ENCODE measurements around the gene ZFAND4.

The ZFAND4 gene

GRCh38 chr10:45627412-45628048 lies 45.0 kb downstream of the ZFAND4 start:
- no peaks in the 10 kb centered on the region for H3K27me3 ChIP-seq
- no peak overlapping the region for H3K4me3 ChIP-seq (ENCODE audit: low read depth, low read length)
- TF ChIP-seq CTCF (IDR thresholded peaks at IDR 0.05; ENCODE audit: low read depth, low read length) = no peak
- no peaks in the 10 kb centered on the region for H3K9me3 ChIP-seq
- no peaks in the 10 kb centered on the region for H3K36me3 ChIP-seq
- H3K4me1 ChIP-seq = no peaks in the 10 kb centered on the region
- no peak for DNase-seq

- Histone ChIP-seq H3K4me1 (no peaks in the 10 kb centered on the region), H3K4me3 (ENCODE audit: low read depth, low read length) (no peak overlapping the region), H3K9me3 (no peaks in the 10 kb centered on the region), H3K27me3 (no peaks in the 10 kb centered on the region), H3K36me3 (no peaks in the 10 kb centered on the region)
- no peak for TF ChIP-seq CTCF (IDR thresholded peaks at IDR 0.05; ENCODE audit: low read depth, low read length)
- DNase-seq = no peak
These were observed 46.7 kb downstream of the ZFAND4 start for GRCh38 chr10:45625879-45626278.

GRCh38 chr10:45624724-45625123 lies 47.8 kb downstream of the ZFAND4 start:
- no peaks in the 10 kb centered on the region for H3K36me3 ChIP-seq

GRCh38 chr10:45614869-45615268 lies 57.7 kb downstream of the ZFAND4 start:
- DNase-seq = no peak
- Histone ChIP-seq H3K9me3 (no peaks in the 10 kb centered on the region), H3K36me3 (no peaks in the 10 kb centered on the region), H3K4me3 (ENCODE audit: low read depth, low read length) (no peak overlapping the region), H3K27me3 (no peaks in the 10 kb centered on the region), H3K4me1 (no peaks in the 10 kb centered on the region)
- TF ChIP-seq CTCF (IDR thresholded peaks at IDR 0.05; ENCODE audit: low read depth, low read length) = no peak

More at GRCh38 chr10:45624724-45625123, 47.8 kb downstream of the ZFAND4 start:
- no peak overlapping the region for H3K4me3 ChIP-seq (ENCODE audit: low read depth, low read length)
- H3K27me3 ChIP-seq = no peaks in the 10 kb centered on the region
- no peaks in the 10 kb centered on the region for H3K9me3 ChIP-seq
- TF ChIP-seq CTCF (IDR thresholded peaks at IDR 0.05; ENCODE audit: low read depth, low read length) = no peak
- no peak for DNase-seq
- no peaks in the 10 kb centered on the region for H3K4me1 ChIP-seq

GRCh38 chr10:45612741-45613140 lies 59.8 kb downstream of the ZFAND4 start:
- no peaks in the 10 kb centered on the region for H3K27me3 ChIP-seq
- H3K4me1 ChIP-seq = no peaks in the 10 kb centered on the region
- no peak for TF ChIP-seq CTCF (IDR thresholded peaks at IDR 0.05; ENCODE audit: low read depth, low read length)
- no peaks in the 10 kb centered on the region for H3K36me3 ChIP-seq
- DNase-seq = no peak
- no peaks in the 10 kb centered on the region for H3K9me3 ChIP-seq
- H3K4me3 ChIP-seq (ENCODE audit: low read depth, low read length) = no peak overlapping the region

GRCh38 chr10:45608052-45608451 lies 64.5 kb downstream of the ZFAND4 start:
- no peaks in the 10 kb centered on the region for H3K36me3 ChIP-seq
- TF ChIP-seq CTCF (IDR thresholded peaks at IDR 0.05; ENCODE audit: low read depth, low read length) = no peak
- H3K4me3 ChIP-seq (ENCODE audit: low read depth, low read length) = no peak overlapping the region
- H3K9me3 ChIP-seq = no peaks in the 10 kb centered on the region
- H3K4me1 ChIP-seq = no peaks in the 10 kb centered on the region
- no peak for DNase-seq
- H3K27me3 ChIP-seq = no peaks in the 10 kb centered on the region

Data from BE2C (cell line).